HepG2 (cell line): ENCODE results near the gene VPS4A. TPM values are rescaled to one million over a fixed set of nuclear protein-coding genes. Genes with fewer than 3 reads are reported as not detected.
A peak's percentile ranks its signal among the peaks of the same experiment; 100 is the strongest.

Source experiments
- ATAC-seq: fragments of 200-7000 bp; cut with Tn5 transposase; 3 replicates; pipeline ENCODE4 v1.9.1; 2020; ENCODE audit warnings: mild to moderate bottlenecking, moderate library complexity
- BruUV-seq: library from RNA; stranded (reverse); fragments of 400-500 nt; replicated peaks from 2 replicates; lab custom pipeline; 2021; lab: Mats Ljungman, UMichigan
- CTCF ChIA-PET: fragments of 300-600 bp; formaldehyde crosslinking; extraction: SDS; loops from one replicate; lab custom pipeline; 2021; ENCODE audit warnings: low total read pairs, inconsistent platforms, low intra/inter-chr PET ratio; lab: Yijun Ruan, JAX
- POLR2A ChIA-PET: fragments of 350-600 bp; sonication (Branson Sonifier 250); formaldehyde crosslinking; loops from one replicate; lab custom pipeline; 2020; ENCODE audit warnings: antibody characterized with exemption, inconsistent platforms; lab: Yijun Ruan, JAX
- DNase-seq: peaks from one replicate; pipeline ENCODE4 v3.0.0-alpha.2; 2015; ENCODE audit warnings: low spot score
- FAIRE-seq: peaks from 3 replicates; lab custom pipeline; 2011; peaks lifted over from hg19 to GRCh38; lab: Jason Lieb, UNC
- H2AFZ ChIP-seq: one replicate; pipeline ENCODE4 v1.6.1; 2011; ENCODE audit warnings: low read length, inconsistent platforms
- H3K27ac ChIP-seq: fragments of 300-600 bp; 3 replicates; pipeline ENCODE4 v1.8.0; 2011; ENCODE audit warnings: mixed run types, mild to moderate bottlenecking, mixed read lengths, low read length, inconsistent platforms; ENCODE audit not compliant: insufficient read depth; ENCODE audit errors: extremely low read length
- H3K27me3 ChIP-seq, 2 experiments: fragments of 200-600 bp in 1 of 2; 2 replicates in 1 of 2; 3 replicates in 1 of 2; pipeline versions ENCODE4 v1.6.0 to v1.8.0; 2011; ENCODE audit warnings: low read length in 2 of 2, mild to moderate bottlenecking in 2 of 2, moderate library complexity in 2 of 2, inconsistent platforms in 1 of 2; ENCODE audit not compliant: insufficient read depth in 2 of 2, control insufficient read depth in 1 of 2
- H3K36me3 ChIP-seq, 2 experiments: fragments of 200-600 bp in 1 of 2; replicated peaks in 1 of 2; 2 replicates in 1 of 2; 3 replicates in 1 of 2; pipeline versions ENCODE4 v1.5.1 to v1.8.0; 2011; ENCODE audit warnings: low read length in 2 of 2, inconsistent platforms in 1 of 2; ENCODE audit not compliant: insufficient read depth in 2 of 2, control insufficient read depth in 1 of 2
- H3K4me1 ChIP-seq: 2 replicates; pipeline ENCODE4 v1.5.1; 2012; ENCODE audit warnings: low read length, inconsistent platforms; ENCODE audit not compliant: insufficient read depth
- H3K4me2 ChIP-seq: 2 replicates; pipeline ENCODE4 v1.6.0; 2011; ENCODE audit warnings: low read depth, low read length, inconsistent platforms
- H3K4me3 ChIP-seq, 3 experiments: fragments of 200-600 bp in 1 of 3; sonication (generic), shearing (Covaris generic) in 1 of 3; replicated peaks in 1 of 3; 2 replicates each; pipeline ENCODE4 v1.5.1; 2011 to 2016; ENCODE audit warnings: low read length in 3 of 3, inconsistent platforms in 2 of 3, low read depth in 2 of 3, mild to moderate bottlenecking in 2 of 3, control low read depth in 1 of 3, mixed read lengths in 1 of 3; ENCODE audit not compliant: insufficient read depth in 1 of 3
- H3K79me2 ChIP-seq: one replicate; pipeline ENCODE4 v1.6.1; 2011; ENCODE audit warnings: low read length, inconsistent platforms; ENCODE audit not compliant: insufficient read depth
- H3K9ac ChIP-seq: 2 replicates; pipeline ENCODE4 v1.6.0; 2011; ENCODE audit warnings: mild to moderate bottlenecking, low read depth, low read length, inconsistent platforms; ENCODE audit not compliant: insufficient read depth
- H3K9me3 ChIP-seq: 2 replicates; pipeline ENCODE4 v1.5.1; 2012; ENCODE audit warnings: mild to moderate bottlenecking, low read length
- H4K20me1 ChIP-seq: 2 replicates; pipeline ENCODE4 v1.6.0; 2011; ENCODE audit warnings: inconsistent platforms, mild to moderate bottlenecking, low read length, moderate library complexity; ENCODE audit not compliant: insufficient read depth
- CCDC6 ChIP-seq: sonication (generic); formaldehyde crosslinking; IDR thresholded peaks from 2 replicates; pipeline ENCODE4 v1.8.1; 2022; ENCODE audit warnings: mild to moderate bottlenecking, missing genetic modification reagents, moderate library complexity
- DR1 ChIP-seq: sonication (generic); formaldehyde crosslinking; IDR thresholded peaks from 2 replicates; pipeline ENCODE4 v1.8.0; 2021; ENCODE audit warnings: mild to moderate bottlenecking, missing genetic modification reagents, inconsistent platforms
- FOXO4 ChIP-seq: sonication (generic); formaldehyde crosslinking; conservative IDR thresholded peaks from 2 replicates; pipeline ENCODE4 v1.8.1; 2023; ENCODE audit warnings: missing genetic modification reagents
- IRX3 ChIP-seq: sonication (generic); formaldehyde crosslinking; IDR thresholded peaks from 2 replicates; pipeline ENCODE4 v1.8.1; 2023; ENCODE audit warnings: mild to moderate bottlenecking, low read depth, missing genetic modification reagents, borderline replicate concordance
- MEF2D ChIP-seq: sonication (generic); formaldehyde crosslinking; IDR thresholded peaks from 2 replicates; pipeline ENCODE4 v1.5.1; 2020; ENCODE audit warnings: mild to moderate bottlenecking, missing genetic modification reagents
- SMAD1 ChIP-seq: sonication (generic); formaldehyde crosslinking; IDR thresholded peaks from 2 replicates; pipeline ENCODE4 v1.4.0; 2020; ENCODE audit warnings: missing genetic modification reagents, low read depth, mild to moderate bottlenecking, borderline replicate concordance
- TFE3 ChIP-seq: IDR thresholded peaks from 2 replicates; pipeline ENCODE4 v1.6.1; 2016
- ZBTB33 ChIP-seq: sonication (generic); formaldehyde crosslinking; IDR thresholded peaks from 2 replicates; pipeline ENCODE4 v1.4.0; 2020; ENCODE audit warnings: missing genetic modification reagents
- ZBTB7B ChIP-seq: sonication (generic); formaldehyde crosslinking; IDR thresholded peaks from 2 replicates; pipeline ENCODE4 v1.4.0; 2020; ENCODE audit warnings: missing genetic modification reagents
- ZNF263 ChIP-seq: sonication (generic); formaldehyde crosslinking; IDR thresholded peaks from 2 replicates; pipeline ENCODE4 v1.4.0; 2020; ENCODE audit warnings: missing genetic modification reagents
- ZNF333 ChIP-seq: sonication (generic); formaldehyde crosslinking; IDR thresholded peaks from 2 replicates; pipeline ENCODE4 v1.4.0; 2020; ENCODE audit warnings: mild to moderate bottlenecking, missing genetic modification reagents, borderline replicate concordance
- ZNF646 ChIP-seq: sonication (generic); formaldehyde crosslinking; IDR thresholded peaks from 2 replicates; pipeline ENCODE4 v1.9.0; 2021; ENCODE audit warnings: mild to moderate bottlenecking, missing genetic modification reagents
- ZNF782 ChIP-seq: sonication (generic); formaldehyde crosslinking; IDR thresholded peaks from 2 replicates; pipeline ENCODE4 v1.4.0; 2020; ENCODE audit warnings: missing genetic modification reagents, mild to moderate bottlenecking, borderline replicate concordance
- ZSCAN20 ChIP-seq: sonication (generic); formaldehyde crosslinking; IDR thresholded peaks from 2 replicates; pipeline ENCODE4 v1.4.0; 2020; ENCODE audit warnings: missing genetic modification reagents, mild to moderate bottlenecking, borderline replicate concordance
- WGBS: methylation state at CpG from one replicate; pipeline ENCODE4 v1.1.6; 2017; ENCODE audit warnings: low lambda C conversion rate; 5-methylcytosine and 5-hydroxymethylcytosine counted together
- in situ Hi-C: cut with HindIII; loops from 2 replicates; pipeline ENCODE4 v1.10.0; 2017; ENCODE audit warnings: low pct_unique_long_range_greater_than_20kb; ENCODE audit not compliant: extremely low pct_ligation_motif_present
- intact Hi-C: fragments of 100-400 bp; cut with micrococcal nuclease; formaldehyde crosslinking; loops from one replicate; pipeline ENCODE4 v1.10.0; 2022; ENCODE audit not compliant: unreplicated experiment
- polyA plus RNA-seq, 8 experiments: library from polyadenylated mRNA; depleted of rRNA in 3 of 8; stranded (reverse) in 7 of 8; unstranded in 1 of 8; fragments of >200 nt; fragmentation: Illumina TruSeq in 4 of 8; extraction: Trizol in 4 of 8; gene quantifications; 2 replicates each; pipeline versions ENCODE4 v1.2.1 to v1.2.3, GENCODE V29; 2011 to 2016; ENCODE audit warnings: low read depth in 4 of 8, missing spikeins in 1 of 8, mixed read lengths in 1 of 8; ENCODE audit not compliant: insufficient read depth in 1 of 8
- total RNA-seq, 5 experiments: library from RNA; depleted of rRNA; stranded (reverse); fragments of >200 nt; fragmentation: Illumina TruSeq; extraction: Trizol; gene quantifications; 2 replicates each; pipeline ENCODE4 v1.2.3, GENCODE V29; 2016; ENCODE audit warnings: low read depth in 1 of 5

VPS4A gene
- total and polyA plus RNA-seq, 2 of the 13 experiments (the other 11 are each of a cell fraction or from before 2014, with no cell fraction given), result 13.2 to 27.9 TPM

- H3K36me3 ChIP-seq, result peaks cover 2 to 20% of the 10 kb centered on the region in 2 experiments; a peak in 3 of 5 replicates
- no peak overlapping the region for H3K4me2 ChIP-seq
- intact Hi-C loops, result no loop called here
- POLR2A ChIA-PET, result no interaction called here
- H3K79me2 ChIP-seq, result no peaks in the 10 kb centered on the region
- DNase-seq (no peak), ATAC-seq (no peak), FAIRE-seq (no peak)
- WGBS, result 99% methylated on average over 4 of the region's 4 CpGs
- no peak overlapping the region for H2AFZ ChIP-seq
- no TSS peak for BruUV-seq
- no peaks in the 10 kb centered on the region for H3K27me3 ChIP-seq
- H3K4me3 ChIP-seq, result no peak overlapping the region
- H3K27ac ChIP-seq, result peak overlapping the region; percentile 60
- H3K4me1 ChIP-seq, result peaks cover 22% of the 10 kb centered on the region
- no peak overlapping the region for H3K9ac ChIP-seq
- no peaks in the 10 kb centered on the region for H4K20me1 ChIP-seq
- CTCF ChIA-PET, result no interaction called here
- H3K9me3 ChIP-seq, result no peaks in the 10 kb centered on the region
- in situ Hi-C loops, result no loop called here
- TF ChIP-seq ZSCAN20 (CRISPR knock-in tag) (no peak), ZBTB33 (CRISPR knock-in tag) (no peak), SMAD1 (CRISPR knock-in tag) (no peak), ZNF263 (CRISPR knock-in tag) (no peak), DR1 (CRISPR knock-in tag) (no peak), TFE3 (CRISPR knock-in tag) (no peak), ZNF333 (no peak), IRX3 (CRISPR knock-in tag) (no peak), MEF2D (CRISPR knock-in tag) (no peak), ZNF646 (CRISPR knock-in tag) (no peak), FOXO4 (CRISPR knock-in tag) (no peak), ZBTB7B (CRISPR knock-in tag) (no peak), CCDC6 (CRISPR knock-in tag) (no peak), ZNF782 (CRISPR knock-in tag) (no peak)
Observed at GRCh38 chr16:69267633-69268032, 43.5 kb upstream of the VPS4A start.
